AG04449 (cell line): ENCODE data around the gene GOLPH3.

Experiments used
- CTCF ChIA-PET: fragments of 350-600 bp; formaldehyde crosslinking; extraction: SDS; loops from one replicate; lab custom pipeline; 2021; ENCODE audit warnings: antibody characterized with exemption; lab: Yijun Ruan, JAX
- POLR2A ChIA-PET: fragments of 400-600, 350-600 bp; formaldehyde crosslinking; extraction: SDS; loops from one replicate; lab custom pipeline; 2020; ENCODE audit warnings: antibody characterized with exemption, inconsistent platforms; lab: Yijun Ruan, JAX
- DNase-seq: peaks from one replicate; pipeline ENCODE4 v3.0.0-alpha.2; 2010; ENCODE audit warnings: low read depth, low spot score
- H3K4me3 ChIP-seq: 2 replicates; pipeline ENCODE4 v1.5.1; 2011; ENCODE audit warnings: low read depth, mild to moderate bottlenecking, control low read depth, low read length
- CTCF ChIP-seq: IDR thresholded peaks from one replicate; pipeline ENCODE4 v1.5.1; 2011; ENCODE audit warnings: mild to moderate bottlenecking, moderate library complexity, low read length, control low read depth, inconsistent platforms; ENCODE audit not compliant: insufficient read depth; ENCODE audit errors: missing control alignments

GOLPH3 gene

DNA sequence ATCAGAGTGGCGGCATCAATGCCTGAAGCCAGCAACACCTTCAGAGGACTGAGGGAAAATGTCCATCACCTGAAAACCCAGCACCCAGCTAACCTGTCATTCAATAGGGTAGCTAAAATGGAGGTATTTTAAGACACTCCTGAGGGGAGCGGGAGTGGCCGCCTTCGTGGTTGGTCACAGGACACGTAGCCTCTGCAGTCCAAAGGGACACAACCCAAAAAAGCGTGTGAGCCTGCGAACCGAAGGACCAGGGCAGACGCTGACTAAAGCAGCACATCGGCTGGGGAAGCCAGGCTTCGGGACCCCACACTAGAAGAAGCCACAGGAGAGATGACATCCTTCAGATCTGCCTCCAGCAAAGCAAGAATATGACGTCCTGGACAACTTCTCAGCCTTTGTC lies 70.6 kb downstream of the GOLPH3 start:
- CTCF ChIA-PET = interaction anchor here (4.2 kb wide), 1 partner anchor 10 kb away, joined by 22 read pairs; no protein-coding TSS in a partner anchor
- TF ChIP-seq CTCF = no peak
- H3K4me3 ChIP-seq = no peak overlapping the region
- POLR2A ChIA-PET = no interaction called here
- DNase-seq = no peak

GRCh38 chr5:32102254-32102986 lies 71.7 kb downstream of the GOLPH3 start:
- CTCF ChIA-PET = interaction anchor here (0.8 kb wide), 1 partner anchor 13 kb away, joined by 3 read pairs; no protein-coding TSS in a partner anchor
- no peak for TF ChIP-seq CTCF

GRCh38 chr5:32100691-32101302 lies 73.3 kb downstream of the GOLPH3 start:
- no peak for TF ChIP-seq CTCF
- no peak overlapping the region for H3K4me3 ChIP-seq
- CTCF ChIA-PET = no interaction called here
- POLR2A ChIA-PET = no interaction called here
- no peak for DNase-seq

More at GRCh38 chr5:32102254-32102986, 71.7 kb downstream of the GOLPH3 start:
- no peak overlapping the region for H3K4me3 ChIP-seq
- POLR2A ChIA-PET = interaction anchor here (0.6 kb wide), 1 partner anchor 35 kb away, joined by 4 read pairs; no protein-coding TSS in a partner anchor
- no peak for DNase-seq

GRCh38 chr5:32100230-32100629 lies 73.9 kb downstream of the GOLPH3 start:
- H3K4me3 ChIP-seq = no peak overlapping the region
- ChIA-PET POLR2A (no interaction called here), CTCF (interaction anchor here (1.6 kb wide), 1 partner anchor 23 kb away, joined by 4 read pairs; no protein-coding TSS in a partner anchor)
- TF ChIP-seq CTCF = no peak
- DNase-seq = no peak

DNA sequence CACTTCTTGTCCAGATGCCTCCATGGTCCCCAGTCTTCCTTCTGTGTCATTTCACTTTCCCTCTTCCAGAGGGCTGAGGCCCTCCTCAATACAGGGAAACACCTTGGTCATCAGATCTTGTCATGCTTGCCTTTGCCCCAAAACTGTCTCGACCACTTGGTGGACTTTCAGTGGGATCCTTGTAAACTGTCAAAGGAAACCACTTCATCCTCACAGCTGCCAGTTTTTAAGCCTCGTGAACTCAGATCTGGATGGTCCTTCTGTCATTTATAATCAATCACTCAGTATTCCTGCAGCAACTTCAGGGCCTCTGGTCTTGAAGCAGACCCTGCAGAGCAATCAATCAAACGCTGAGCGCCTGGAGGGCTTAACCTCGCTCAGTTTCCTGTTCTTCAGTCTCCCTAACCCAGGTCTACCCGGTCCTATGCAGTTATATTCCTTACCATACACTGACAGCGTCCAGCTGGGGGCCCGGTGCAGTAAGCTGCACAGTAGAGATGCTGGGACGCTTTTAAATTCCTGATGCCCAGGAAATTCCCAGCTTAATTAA lies 74.6 kb downstream of the GOLPH3 start:
- TF ChIP-seq CTCF = no peak
- CTCF ChIA-PET = interaction anchor here (1.2 to 1.6 kb wide), 3 partner anchors 9 to 272 kb away, joined by 3 to 5 read pairs (median 4); no protein-coding TSS in a partner anchor
- POLR2A ChIA-PET = no interaction called here
- H3K4me3 ChIP-seq = no peak overlapping the region
- no peak for DNase-seq

DNA sequence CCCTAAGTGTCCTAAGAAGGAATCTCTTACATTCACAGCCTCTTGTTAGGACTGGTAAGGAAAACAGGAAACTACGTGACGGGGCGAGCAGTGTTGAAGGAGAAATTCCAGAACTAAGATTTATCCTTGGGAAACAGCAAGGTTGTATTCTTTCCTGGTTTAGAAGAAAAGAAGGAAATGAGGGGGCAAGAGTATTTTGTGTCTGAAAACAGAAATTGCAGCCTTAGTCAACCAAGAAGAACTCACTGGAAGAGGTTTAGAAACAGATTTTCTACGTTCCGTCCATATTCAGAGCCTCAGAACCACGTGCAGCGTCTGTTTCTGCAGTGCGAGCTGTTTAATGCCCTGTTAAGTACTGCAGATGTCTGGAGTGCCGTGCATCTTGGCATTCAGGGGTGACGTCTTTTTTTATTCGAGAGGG lies 75.2 kb downstream of the GOLPH3 start:
- no peak overlapping the region for H3K4me3 ChIP-seq
- POLR2A ChIA-PET = no interaction called here
- DNase-seq = no peak
- no peak for TF ChIP-seq CTCF
- CTCF ChIA-PET = interaction anchor here (1.2 to 1.6 kb wide), 3 partner anchors 10 to 272 kb away, joined by 3 to 5 read pairs (median 4); no protein-coding TSS in a partner anchor
